Right renal cortex interstitium (tissue), 3 donors: ENCODE data around the gene FAM186B. TPM values are rescaled to one million over a fixed set of nuclear protein-coding genes. Genes with fewer than 3 reads are reported as not detected.
A peak's percentile ranks its signal among the peaks of the same experiment; 100 is the strongest.
"Not testable (repeated sequence)": the region's sequence is repeated elsewhere in the genome, so short reads cannot be mapped to it uniquely, and the experiment has no call there.

Experiments used
- DNase-seq, 3 donors: peaks; one replicate each; pipeline ENCODE4 v3.0.0-alpha.2; 2013; ENCODE audit warnings: low read depth in 3 of 3, low spot score in 2 of 3
- polyA plus RNA-seq, 3 donors: library from polyadenylated mRNA; unstranded; fragments of 120-200 nt; gene quantifications; one replicate each; pipeline ENCODE4 v1.2.1, GENCODE V29; 2013; ENCODE audit not compliant: insufficient read length in 3 of 3

Gene FAM186B
- polyA plus RNA-seq, 3 donors = 0.65 to 0.76 (median 0.67) TPM

DNA sequence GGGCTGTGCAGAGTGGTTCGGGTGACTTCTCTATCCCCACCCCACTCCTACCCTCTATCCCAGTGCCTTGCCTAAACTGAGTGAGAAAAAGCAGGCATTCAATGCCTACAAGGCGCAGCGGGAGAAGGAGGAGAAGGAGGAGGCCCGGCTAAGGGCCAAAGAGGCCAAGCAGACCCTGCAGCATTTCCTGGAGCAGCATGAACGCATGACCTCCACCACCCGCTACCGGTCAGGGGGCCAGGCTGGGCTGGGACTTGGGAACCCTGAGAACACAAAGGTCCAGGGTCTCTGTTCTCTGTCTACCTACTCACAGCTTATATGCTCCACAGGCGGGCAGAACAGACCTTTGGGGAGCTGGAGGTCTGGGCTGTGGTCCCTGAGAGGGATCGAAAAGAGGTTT is 29.6 kb upstream of the FAM186B start:
- DNase-seq = no peak

DNA sequence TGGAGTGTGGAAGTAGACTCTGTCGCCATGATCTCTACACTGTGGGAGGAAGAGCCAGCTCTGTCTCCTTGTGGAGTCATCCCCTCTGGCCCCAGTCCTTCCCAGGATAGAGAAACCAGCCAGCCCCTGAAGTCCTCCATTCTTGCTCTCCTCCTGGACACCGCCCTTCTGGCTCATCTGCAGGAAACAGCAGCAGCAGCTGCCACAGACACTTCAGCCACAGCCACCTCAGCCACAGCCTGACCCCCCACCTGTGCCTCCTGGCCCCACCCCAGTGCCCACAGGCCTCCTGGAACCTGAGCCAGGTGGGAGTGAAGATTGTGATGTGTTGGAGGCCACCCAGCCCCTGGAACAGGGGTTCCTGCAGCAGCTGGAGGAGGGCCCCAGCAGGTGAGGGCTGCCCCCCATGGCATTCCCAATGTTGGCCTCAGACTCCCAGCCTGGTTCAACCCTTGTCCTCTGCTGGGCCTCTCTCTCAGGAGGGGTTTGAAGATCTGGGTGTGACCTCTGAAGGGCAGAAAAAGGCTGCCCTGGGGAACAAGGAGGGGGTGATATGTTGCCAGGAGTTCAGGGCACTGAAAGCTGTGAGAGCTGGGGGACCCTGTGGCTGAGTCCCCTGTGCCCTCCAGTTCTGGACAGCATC is 28.4 kb upstream of the FAM186B start:
- no peak for DNase-seq

DNA sequence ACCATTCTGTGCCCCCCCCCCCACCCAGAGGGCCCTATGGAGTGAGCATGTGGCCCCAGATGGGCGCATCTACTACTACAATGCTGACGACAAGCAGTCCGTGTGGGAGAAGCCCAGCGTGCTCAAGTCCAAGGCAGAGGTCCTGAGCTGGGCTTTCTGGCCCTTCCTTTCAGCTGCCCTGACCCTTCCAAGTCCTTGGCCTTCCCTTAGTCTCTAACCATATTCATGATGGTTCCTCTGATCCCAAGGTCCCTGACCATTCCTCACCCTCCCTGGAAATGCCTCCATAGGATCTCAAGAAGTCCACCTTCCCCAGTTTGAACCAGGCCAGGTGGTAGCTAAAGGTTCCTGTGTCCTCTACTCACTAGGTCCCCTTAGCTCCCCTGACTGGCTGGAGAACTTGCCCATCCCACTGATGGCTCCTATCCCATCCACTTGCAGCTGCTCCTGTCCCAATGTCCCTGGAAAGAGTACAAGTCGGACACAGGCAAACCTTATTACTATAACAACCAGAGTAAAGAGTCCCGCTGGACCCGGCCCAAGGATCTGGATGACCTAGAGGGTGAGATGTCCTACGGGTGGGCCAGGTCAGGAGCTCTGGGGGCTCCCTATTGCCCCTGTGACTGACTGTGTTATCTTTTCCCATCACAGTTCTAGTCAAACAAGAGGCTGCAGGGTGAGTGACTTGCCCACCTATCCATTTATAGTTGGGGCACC is 27.7 kb upstream of the FAM186B start:
- DNase-seq = no peak

DNA sequence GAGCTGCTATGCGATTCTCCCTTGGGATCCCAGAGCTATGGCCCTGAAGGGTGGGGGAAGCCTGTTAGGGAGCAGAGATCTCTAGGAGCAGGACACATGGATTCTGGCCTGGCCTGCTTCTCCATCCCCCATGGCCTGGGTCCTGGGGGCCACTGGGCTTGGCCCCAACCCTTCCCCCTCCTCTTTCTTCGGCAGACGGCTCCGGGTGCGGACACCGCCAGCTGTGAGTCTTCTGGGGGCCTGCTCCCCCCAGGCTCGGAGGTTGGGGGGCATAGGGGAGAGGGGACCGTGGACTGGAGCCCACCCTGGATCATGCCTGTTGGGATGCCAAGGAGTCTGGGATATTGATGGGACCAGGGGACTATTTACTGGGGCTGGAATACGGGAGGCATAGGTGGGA is 27.0 kb upstream of the FAM186B start:
- no peak for DNase-seq

DNA sequence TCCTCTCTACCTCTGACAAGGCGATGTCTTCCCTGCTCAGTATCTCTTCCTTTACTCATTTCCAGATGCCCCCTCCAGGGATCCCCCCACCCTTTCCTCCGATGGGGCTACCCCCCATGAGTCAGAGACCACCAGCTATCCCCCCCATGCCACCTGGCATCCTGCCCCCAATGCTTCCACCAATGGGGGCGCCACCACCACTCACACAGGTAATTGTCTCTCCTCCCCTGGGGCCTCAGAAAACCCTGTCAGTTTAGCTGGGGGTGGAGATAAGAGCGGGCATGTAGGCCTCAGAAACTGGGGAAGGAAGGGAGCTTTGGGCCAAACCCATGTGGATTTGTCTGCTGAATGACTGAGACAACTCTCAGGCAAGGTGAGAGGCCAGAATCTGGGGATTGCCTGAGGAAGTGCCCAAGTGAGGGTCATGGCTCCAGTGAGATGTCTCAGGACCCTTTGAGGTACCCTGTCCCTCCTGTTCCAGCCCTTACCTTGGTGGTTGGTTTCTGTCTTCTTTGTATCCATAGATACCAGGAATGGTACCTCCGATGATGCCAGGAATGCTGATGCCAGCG is 26.0 kb upstream of the FAM186B start:
- no peak for DNase-seq

DNA sequence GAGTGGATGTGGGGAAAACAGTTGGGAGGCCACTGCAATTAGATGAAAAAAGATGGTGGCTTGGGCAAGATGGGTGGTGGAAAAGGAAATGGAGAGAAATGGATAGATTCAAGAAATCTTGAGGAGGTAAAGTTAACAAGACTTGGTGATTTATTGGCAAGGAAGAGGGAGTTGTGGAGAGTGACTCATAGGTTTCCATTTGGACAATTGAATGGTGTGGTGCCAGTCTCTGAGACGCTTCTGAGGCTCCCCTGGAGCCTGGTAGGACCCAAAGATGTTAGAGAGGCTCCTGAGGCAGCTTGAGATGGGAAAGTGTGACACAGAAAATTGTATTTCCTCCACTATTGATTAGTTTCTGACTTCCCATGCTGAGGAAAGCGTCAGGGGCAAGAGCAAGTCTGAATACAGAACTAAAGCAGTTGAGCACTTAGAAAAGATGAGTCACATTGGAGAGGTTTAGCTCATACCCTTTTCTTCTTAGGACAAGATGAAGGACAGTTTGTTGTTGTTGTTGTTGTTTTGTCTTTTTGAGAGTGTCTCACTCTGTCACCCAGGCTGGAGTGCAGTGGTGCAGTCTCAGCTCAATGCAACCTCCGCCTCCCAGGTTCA is 22.4 kb upstream of the FAM186B start:
- DNase-seq = no peak

DNA sequence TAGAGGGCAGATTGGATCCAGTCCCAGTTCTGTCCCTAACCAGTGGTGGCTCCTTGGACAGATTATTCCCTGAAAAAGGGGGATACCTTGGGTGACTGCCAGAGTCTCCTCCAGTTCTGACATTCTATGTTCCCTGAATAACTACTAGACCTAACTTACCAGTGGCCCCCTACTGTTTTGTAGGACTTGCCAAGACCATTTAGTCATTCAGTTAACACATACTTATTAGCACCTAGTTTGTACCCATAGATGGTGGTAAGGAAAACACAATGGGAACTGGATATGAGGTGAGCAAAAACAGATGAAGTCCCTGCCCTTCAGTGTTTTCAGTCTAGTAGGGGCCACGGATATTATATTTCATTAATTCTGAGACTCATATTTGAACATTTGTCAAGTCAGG is 21.4 kb upstream of the FAM186B start:
- DNase-seq = no peak

DNA sequence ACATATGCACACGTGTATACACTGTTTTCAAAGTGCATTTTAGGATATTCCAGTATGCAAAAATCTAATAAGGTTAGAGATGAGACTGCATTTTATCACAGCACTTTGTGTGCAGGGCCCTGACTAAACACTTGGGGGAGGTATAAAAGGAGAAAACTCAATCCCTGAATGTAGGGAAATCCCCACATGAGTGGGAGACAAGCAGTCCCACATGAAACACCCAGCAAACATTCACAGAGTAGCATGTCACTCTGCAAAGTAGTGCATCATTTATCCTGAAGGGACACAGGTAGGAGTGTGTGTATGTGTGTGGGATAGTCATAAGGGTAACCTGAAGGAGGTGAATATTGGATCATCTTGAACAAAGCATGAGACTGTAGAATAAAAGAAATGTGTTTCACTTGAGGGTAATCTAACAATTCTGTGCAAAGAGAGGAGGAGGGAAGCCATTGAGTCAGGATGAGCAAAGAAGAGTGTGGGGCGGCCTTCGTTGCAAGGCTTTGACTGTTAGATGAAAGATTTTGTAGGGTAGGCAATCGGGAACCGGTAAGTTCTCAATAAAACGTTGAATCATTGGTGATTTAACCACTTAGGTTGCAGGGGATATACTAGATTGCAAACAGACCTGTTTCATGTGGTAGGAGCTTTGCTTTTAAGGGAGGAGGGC is 20.9 kb upstream of the FAM186B start:
- DNase-seq = no peak

DNA sequence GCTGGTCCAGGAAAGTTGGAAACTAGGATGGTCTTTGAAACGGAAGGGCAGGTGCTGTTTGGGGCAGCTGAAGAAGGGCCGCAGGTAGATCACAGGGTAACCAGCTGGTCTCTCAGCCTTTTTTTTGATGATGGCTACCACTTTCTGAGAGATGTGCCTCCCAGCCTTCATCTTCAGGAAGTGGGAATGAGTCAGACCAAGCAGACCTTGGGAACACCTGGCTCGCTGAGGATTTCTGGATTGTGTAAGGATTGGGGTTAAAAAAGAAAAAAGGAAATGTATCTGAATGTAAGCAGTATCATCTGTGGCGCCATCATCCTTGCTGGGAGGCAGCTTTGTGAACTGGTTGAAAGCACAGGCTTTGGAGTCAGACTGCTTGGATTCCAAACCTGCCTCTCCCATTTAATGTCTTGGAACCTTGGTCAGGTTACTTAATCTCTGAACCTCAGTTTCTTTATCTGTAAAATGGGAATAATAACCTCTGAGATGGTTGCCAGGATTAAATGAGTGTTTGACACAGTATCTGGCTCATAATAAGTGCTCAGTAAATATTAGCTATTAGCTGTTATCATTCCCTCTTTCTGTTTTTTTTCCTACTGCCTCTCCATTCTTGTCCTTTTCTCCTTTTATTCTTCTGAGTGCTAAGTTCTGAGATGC is 19.6 kb upstream of the FAM186B start:
- no peak for DNase-seq

DNA sequence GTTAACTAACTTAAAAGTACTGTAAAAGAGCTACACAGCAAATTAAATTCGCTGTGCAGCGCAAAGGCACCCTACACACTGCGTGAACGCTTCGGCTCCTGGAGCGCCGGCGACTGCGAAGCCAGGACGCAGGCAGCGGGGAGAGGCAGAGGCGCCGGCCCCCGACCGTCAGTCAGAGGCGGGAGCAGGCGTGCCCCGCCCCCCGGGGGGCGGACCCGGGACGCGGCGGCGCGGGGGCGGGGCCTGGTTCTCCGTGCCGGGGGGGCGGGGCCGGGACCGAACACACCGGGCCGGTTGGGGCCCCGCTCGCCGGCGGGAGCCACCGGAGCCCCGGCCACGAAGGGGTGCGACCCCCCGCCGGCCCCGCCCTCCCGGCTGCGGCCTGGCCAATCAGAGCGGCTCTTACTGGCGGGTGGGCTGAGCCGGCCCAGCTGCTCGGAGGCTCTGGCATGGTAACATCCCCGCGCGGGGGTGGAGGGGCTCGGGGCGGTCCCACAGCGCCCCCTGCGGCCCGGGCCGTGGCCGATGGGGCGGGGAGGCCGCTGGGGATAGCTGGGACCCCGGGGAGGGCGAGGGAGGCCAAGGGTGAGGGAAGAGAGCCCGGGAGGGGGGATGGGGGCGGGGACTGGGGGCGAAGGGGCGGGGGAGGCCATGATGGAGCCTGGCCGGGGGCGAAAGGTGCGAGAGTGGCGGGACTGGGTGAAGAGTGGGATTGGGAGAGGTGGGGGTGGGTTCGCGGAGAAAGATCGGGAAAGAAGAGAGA is 17.9 kb upstream of the FAM186B start, which contains the start of gene PRPF40B:
TSS of gene PRPF40B (plus strand) at position 420 of the 763 bp plus-strand sequence. CDS start at position 450, 30 bp downstream.
- DNase-seq = peak in 2 of 3 donors; percentile 63 to 68

DNA sequence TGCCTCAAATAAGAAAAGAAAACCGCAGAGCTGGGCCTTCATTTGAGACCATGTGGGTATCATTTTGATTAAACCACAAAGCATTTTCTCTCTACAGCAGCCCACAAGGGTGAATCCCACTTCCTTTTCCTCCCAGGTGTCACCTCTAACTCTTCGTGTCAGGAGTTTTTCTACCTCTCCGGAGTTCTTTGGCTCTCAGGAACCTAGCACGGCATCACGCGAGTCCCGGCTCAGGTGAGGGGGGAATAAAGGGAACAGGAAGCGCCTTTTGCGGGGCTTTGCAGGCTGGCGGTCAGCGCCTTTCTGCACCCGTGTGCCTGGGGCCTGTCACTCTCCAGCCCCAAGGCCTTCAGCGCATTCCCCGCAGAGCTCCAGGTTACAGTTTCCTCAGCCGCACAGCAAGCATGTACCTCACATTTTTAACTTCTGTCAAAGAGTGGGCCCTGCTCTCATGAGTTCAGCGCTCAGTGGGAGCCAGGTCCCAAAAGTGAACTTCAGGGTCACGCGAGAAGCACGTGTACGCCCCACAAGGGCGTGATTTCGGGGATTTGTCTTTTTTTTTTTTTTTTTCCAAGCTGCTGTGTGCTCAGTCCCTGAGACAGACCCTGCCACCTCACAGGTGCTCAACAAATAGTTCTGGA is 17.2 kb upstream of the FAM186B start:
- DNase-seq = peak in 1 of 3 donors; percentile 15

DNA sequence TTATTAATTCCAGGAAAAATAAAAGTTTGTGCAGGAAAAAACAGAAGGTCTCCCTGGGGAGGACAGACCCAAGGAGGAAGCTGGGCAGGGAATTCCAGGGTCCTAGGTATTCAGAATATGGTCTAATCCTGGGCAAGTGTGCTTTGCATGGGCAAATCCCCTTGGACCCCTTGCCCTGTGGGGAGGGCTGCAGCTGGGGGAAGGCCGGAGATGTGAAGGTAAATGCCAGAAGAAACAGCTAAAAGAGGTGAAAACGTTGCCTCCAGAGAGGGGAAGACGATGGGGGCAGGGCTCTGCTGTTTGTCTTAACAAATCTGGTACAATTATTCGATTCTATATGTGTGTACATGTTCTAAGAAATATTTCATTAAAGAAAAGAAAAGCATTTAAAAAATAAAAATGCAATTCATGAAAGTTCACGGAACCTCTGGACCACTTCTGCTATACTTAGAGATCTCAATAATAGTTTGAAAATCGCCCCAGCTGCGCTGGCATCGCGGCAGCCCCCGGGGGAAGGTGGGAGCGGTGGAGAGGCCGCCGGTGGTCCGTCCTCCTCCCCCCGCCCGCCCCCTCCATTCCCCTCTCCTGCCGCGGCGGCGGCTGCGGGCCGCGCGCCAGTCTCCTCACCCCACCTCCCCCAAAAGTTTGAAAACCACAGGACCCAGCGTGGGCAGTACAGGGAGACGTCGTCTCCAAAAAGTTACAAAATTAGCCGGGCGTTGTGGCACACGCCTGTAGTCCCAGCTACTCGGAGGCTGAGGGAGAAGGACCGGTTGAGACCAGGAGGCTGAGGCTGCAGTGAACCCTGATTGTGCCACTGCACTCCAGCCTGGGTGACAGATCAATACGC is 16.4 kb upstream of the FAM186B start:
- DNase-seq = no peak

DNA sequence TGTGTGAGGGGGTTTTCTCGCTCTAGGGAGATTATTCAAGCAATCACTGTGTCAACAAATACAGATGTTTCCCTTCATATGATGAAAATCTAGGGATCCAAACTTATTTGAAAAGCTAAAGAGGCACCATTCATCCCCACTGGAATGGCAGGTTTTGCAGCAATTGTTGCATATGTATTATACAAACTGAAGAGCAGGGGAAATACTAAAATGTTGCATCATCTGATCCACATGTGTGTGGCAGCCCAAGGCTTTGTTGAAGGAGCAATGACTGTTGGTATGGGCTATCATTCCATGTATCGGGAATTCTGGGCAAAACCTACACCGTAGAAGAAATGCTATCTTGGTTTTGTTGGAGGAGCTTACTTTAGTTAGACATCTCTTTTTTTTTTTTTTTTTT is 13.8 kb upstream of the FAM186B start:
- no peak for DNase-seq

DNA sequence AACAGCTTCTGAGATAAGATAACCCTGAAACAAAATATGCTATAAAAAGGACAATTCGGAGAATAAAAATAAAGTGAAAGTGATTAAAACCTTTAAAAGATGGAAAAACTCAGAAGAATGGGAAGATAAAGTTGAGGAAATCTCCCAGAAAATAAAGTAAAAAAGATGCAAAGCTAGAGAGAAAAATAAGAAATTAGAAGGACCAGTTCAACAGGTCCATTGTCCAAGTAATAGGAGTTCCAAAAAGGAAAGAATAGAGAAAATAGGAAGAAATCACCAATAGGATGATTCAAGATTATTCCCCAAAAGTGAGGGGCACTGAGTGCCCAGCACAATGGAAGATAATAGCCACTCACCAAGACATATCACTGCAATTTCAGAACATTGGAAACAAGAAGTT is 13.1 kb upstream of the FAM186B start:
- DNase-seq = no peak

DNA sequence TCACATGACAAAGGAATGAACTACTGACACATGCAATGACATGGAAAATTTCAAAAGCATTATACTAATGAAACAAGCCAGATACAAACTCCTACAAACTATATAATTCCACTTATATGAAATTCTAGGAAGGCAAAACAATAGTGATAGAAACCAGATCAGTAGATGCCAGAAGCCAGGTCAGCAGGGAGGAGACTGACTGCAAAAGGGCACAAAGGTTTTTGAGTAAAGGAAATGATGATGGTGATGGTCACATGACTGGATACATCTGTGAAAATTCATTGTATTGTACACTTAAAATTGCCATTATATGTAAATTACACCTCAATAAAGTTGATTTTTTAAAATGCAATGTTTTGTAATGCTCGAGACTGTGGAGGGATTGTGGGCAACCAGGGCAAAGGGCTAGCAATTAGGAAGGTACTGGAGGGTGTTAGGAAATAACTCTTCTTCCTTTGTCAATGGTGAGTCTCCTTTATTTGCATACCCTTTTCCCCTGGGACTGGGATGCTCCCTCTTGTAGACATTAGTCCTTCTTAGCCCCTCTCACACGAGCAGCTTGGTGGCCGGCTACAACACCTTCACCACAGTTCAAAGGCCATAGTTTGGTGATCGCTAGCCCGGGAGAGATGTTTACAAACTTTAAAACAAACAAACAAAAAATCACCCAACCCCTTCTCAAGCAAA is 11.2 kb upstream of the FAM186B start:
- no peak for DNase-seq

DNA sequence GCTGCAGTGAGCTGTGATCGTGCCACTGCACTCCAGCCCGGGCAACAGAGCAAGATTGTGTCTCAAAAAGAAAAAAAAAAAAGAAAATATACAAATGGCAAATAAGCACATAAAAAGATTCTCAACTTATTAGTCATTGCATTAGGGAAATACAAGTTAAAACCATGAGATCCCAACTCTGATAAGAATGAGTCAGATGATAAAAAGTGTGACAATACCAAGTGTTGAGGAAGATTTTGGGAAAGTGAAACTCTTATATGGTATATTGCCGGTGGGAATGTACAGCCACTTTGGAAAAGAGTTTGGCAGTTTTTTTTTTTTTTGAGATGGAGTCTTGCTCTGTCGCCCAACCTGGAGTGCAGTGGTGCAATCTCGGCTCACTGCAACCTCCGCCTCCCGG is 10.3 kb upstream of the FAM186B start:
- no peak for DNase-seq

DNA sequence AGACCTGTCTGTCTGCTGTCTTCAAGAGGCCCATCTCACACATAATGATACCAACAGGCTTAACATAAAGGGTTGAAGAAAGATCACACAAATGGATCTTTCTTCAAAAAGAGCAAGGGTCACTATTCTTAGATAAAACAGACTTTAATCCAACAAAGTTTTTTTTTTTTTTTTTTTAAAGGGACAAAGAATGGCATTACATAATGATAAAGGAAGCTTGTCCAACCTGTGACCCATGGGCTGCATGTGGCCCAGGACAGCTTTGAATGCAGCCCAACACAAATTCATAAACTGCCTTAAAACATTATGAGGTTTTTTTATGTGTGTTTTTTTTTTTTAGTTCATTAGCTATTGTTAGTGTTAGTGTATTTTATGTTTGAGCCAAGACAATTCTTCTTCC is 6.8 kb upstream of the FAM186B start:
- no peak for DNase-seq

DNA sequence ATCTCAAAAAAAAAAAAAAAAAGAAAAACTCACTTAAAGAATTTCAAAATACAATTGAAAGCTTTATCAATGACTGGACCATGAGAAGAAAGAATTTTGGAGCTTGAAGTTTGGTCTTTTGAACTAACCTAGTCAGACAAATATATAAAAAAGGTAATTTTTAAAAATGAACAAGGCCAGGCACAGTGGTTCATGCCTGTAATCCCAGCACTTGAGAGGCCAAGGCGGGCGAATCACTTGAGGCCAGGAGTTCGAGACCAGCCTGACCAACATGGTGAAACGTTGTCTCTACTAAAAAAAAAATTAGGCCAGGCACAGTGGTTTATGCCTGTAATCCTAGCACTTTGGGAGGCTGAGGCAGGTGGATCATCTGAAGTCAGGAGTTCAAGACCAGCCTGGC is 5.3 kb upstream of the FAM186B start:
- DNase-seq = not testable (repeated sequence)
